Anterior cingulate cortex (tissue), 58 donors: ENCODE results near the gene NRG3.
A peak's percentile ranks its signal among the peaks of the same experiment; 100 is the strongest.

Source experiments
- DNase-seq, 58 donors: peaks; one replicate each; lab custom pipeline; 2025; lab: John Stamatoyannopoulos, UW

NRG3 gene

GRCh38 chr10:82742898-82743297, 867.9 kb downstream of the NRG3 start:
- DNase-seq: peak in 1 of 58 donors; percentile 19

GRCh38 chr10:82750538-82750937, 875.5 kb downstream of the NRG3 start:
- DNase-seq: no peak

- no peak for DNase-seq
Measured at GRCh38 chr10:82757397-82757796, 882.4 kb downstream of the NRG3 start.

- DNase-seq: no peak
Measured at GRCh38 chr10:82757901-82758300, 882.9 kb downstream of the NRG3 start.

GRCh38 chr10:82759050-82759449, 884.1 kb downstream of the NRG3 start:
- no peak for DNase-seq

GRCh38 chr10:82762641-82763040, 887.6 kb downstream of the NRG3 start:
- DNase-seq: no peak

- no peak for DNase-seq
Measured at GRCh38 chr10:82768040-82768439, 893.0 kb downstream of the NRG3 start.

- no peak for DNase-seq
Measured at GRCh38 chr10:82778908-82779307, 903.9 kb downstream of the NRG3 start.

GRCh38 chr10:82796510-82796909, 921.5 kb downstream of the NRG3 start:
- DNase-seq: no peak

- DNase-seq: no peak
Measured at GRCh38 chr10:82801289-82801688, 926.3 kb downstream of the NRG3 start.

- no peak for DNase-seq
Measured at GRCh38 chr10:82811621-82812020, 936.6 kb downstream of the NRG3 start.

- DNase-seq: no peak
Measured at GRCh38 chr10:82813856-82814255, 938.9 kb downstream of the NRG3 start.

GRCh38 chr10:82814635-82815034, 939.6 kb downstream of the NRG3 start:
- no peak for DNase-seq

- no peak for DNase-seq
Measured at GRCh38 chr10:82815680-82816079, 940.7 kb downstream of the NRG3 start.

GRCh38 chr10:82817676-82818422, 942.9 kb downstream of the NRG3 start:
- peak in 3 of 58 donors; percentile 4 to 8 (median 6) for DNase-seq

- no peak for DNase-seq
Measured at GRCh38 chr10:82821043-82821442, 946.0 kb downstream of the NRG3 start.

GRCh38 chr10:82826132-82826531, 951.1 kb downstream of the NRG3 start:
- no peak for DNase-seq

- DNase-seq: no peak
Measured at GRCh38 chr10:82827901-82828300, 952.9 kb downstream of the NRG3 start.

- no peak for DNase-seq
Measured at GRCh38 chr10:82847242-82847641, 972.2 kb downstream of the NRG3 start.

- no peak for DNase-seq
Measured at GRCh38 chr10:82850191-82850590, 975.2 kb downstream of the NRG3 start.

- DNase-seq: no peak
Measured at GRCh38 chr10:82856957-82857613, 982.1 kb downstream of the NRG3 start.

- no peak for DNase-seq
Measured at GRCh38 chr10:82861889-82862288, 986.9 kb downstream of the NRG3 start.
